ENCODE results near the gene RBBP4.
"Not testable (repeated sequence)": the region's sequence is repeated elsewhere in the genome, so short reads cannot be mapped to it uniquely, and the experiment has no call there.

Gene RBBP4

DNA sequence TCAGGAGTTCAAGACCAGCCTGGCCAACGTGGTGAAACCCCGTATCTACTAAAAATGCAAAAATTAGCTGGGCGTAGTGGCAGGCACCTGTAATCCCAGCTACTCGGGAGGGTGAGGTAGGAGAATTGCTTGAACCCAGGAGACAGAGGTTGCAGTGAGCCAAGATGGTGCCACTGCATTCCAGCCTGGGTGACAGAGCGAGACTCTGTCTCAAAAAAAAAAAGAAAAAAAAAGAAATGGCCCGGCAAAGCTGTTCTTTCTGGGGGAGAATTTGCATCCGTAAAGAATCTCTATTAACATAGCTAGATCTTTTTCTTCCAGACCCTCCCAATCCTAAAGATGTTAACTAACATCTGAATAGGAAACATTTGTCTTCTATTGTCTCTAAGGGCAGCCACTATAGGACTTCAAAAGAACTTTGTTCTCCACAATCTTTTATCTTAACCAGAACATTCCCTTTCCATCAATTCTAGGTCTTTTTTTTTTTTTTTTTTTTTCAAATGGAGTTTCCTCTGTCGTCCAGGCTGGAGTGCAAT lies 8.6 kb upstream of the RBBP4 start:
- not testable (repeated sequence) for DNase-seq

GRCh38 chr1:32644426-32644825 lies 6.6 kb upstream of the RBBP4 start:
- no peak for DNase-seq

DNA sequence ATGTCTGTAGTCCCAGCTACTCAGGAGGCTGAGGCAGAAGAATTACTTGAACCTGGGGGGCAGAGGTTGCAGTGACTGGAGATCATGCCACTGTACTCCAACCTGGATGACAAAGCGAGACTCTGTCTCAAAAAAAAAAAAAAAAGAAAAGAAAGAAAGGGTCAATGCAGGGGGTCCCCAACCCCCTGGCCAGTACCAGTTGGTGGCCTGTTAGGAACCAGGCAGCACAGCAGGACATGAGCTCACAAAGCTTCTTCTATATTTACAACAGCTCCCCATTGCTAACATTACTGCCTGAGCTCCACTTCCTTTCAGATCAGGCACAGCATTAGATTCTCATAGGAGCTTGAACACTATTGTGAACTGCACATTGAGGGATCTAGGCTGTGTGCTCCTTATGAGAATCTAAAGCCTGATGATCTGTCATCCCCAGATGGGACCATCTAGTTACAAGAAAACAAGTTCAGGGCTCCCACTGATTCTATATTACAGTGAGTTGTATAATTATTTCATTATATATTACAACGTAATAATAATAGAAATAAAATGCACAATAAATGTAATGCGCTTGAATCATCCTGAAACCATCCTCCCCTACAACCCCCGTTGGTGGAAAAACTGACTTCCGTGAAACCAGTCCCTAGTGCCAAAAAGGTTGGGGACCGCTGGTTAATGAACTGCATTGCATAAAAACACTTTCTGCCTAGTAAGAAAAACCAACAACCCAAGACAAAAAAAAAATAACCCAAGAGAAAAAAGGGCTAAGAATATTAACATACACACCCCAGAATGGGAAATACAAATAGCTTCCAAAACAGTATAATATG lies 3.5 kb upstream of the RBBP4 start:
- DNase-seq = no peak

GRCh38 chr1:32650248-32650751 lies 708 bp upstream of the RBBP4 start, which contains the start of gene ZBTB8OS:
ZBTB8OS (minus strand) TSS chr1:32650550; CDS start chr1:32650529, 21 bp downstream.
- peak; percentile 77 for DNase-seq

- DNase-seq = no peak
These were observed 559 bp downstream of the RBBP4 start for GRCh38 chr1:32651461-32652073.

DNA sequence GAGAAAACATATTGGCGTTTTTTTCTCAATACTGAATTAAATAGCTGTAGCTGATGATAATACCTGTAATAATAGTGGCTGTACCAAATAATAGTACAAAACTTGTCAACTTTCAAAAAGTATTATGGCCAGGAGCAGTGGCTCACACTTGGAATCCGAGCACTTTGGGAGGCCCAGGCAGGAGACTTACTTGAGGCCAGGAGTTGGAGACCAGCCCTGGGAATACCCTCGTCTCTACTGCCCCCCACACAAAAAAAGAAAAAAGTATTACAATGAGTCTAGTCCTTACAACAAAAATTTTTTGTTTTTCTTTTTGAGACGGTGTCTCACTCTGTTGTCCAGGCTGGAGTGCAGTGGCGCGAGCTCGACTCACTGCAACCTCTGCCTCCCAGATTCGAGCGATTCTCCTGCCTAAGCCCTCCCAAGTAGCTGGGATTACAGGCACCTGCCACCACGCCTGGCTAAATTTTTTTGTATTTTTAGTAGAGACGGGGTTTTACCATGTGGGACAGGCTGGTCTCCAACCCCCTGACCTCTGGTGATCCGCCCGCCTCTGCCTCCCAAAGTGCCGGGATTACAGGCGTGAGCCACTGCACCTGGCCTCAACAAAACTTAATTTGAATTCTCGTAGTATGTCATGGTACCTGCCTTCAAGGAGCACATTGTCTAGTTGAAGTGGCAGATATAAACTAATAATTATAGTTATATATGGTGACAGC lies 1.4 kb downstream of the RBBP4 start:
- no peak for DNase-seq

DNA sequence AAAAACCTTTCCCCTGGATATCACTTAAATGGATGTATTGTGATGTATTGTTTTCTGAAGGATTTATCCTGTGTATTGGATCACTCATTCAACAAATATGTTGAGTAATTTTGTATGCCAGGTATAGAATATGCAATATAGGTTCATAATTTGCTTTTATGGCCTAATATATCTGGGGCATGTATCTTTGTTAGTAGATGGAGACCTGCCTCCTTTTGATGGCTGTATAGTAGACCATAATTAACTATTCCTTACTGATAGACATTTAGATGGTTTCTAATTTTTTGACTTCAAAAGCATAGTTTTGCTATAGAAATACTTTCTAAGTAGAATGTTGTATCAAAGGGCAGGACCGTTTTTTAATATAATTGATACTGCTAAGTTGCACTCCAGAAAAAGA lies 8.6 kb downstream of the RBBP4 start:
- no peak for DNase-seq

GRCh38 chr1:32665915-32666314 lies 14.9 kb downstream of the RBBP4 start:
- DNase-seq = no peak

DNA sequence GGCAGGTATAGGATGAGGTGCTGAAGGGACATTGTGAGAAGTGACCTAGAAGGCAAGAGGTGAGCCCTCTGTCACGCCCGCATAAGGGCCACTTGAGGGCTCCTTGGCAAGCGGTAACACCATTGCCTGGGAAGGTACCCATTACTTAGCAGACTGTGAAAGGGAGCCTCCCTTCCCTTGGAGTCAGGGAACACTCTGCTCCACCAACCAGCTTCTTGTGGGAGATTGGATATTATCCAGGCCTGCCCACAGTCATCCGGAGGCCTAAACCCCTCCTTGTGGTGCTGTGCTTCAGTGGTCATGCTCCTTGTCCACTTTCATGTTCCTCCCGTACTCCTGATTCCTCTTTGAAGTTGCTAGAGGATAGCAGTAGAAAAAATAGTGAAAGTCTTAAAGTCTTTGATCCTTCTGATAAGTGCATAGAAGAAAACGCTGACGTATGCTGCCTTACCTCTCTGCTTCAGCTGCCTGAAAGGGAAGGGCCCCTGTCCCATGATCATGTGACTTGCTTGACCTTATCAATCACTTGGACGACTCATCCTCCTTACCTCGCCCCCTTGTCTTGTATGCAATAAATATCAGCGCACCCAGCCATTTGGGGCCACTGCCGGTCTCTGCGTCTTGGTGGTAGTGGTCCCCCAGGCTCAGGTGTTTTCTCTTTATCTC lies 16.0 kb downstream of the RBBP4 start:
- no peak for DNase-seq

- DNase-seq = not testable (repeated sequence)
These were observed 17.7 kb downstream of the RBBP4 start for GRCh38 chr1:32668716-32669115.

DNA sequence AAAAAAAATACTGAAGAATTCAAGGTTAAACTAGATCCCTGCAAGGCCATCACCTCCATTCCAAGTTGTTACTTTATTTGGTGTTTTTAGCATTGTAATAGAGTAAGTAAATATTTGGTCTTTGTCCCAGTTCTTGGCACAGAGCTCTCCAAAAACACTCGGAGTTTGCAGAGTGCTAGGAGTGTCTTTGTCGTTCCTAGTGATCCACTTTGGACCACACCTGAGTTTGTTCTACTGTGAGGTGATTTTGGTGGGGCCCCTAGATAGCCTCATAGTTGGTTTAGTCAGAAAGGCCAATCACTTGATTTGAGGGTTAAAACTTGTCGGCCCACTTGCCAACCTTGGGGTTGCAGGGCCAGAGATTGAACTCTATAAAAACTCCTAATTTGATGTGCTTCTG lies 25.9 kb downstream of the RBBP4 start:
- DNase-seq = no peak

DNA sequence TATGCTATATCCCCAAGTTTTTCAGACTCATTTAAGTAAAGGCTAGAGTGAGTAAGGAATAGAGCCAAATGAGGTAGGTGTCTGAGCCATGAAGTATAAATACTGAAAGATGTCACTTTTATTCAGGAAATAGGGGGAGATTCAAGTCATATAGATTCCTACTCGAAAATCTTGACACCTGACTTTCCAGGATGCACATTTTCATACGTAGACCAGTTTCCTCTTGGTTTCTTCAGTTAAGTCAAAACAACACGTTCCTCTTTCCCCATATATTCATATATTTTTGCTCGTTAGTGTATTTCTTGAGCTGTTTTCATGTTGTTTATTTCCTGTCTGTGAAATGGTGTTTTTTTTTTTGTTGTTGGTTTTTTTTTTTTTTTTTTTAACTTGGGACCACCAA lies 29.0 kb downstream of the RBBP4 start:
- DNase-seq = not testable (repeated sequence)

DNA sequence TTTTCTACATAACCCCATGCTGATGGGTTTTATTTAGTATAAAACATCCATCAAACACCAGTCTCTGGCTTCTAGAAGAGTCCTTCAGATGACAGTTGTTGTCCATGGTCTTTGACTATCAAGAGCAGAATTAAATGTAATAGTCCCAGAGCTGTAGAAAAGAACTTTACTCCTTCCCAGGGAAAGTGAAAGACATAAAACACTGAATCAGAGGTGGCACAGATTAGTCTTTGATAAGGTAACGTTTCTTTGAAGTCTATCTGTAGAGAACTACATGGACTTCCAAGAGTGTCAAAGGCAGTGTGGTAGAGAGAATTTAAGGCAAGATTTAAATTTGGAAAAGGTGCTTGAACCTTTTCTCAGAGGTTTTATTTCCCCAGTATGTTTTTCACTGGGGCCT lies 29.6 kb downstream of the RBBP4 start:
- no peak for DNase-seq

GRCh38 chr1:32681509-32681908 lies 30.5 kb downstream of the RBBP4 start:
- DNase-seq = no peak

GRCh38 chr1:32681999-32682398 lies 31.0 kb downstream of the RBBP4 start:
- no peak for DNase-seq

DNA sequence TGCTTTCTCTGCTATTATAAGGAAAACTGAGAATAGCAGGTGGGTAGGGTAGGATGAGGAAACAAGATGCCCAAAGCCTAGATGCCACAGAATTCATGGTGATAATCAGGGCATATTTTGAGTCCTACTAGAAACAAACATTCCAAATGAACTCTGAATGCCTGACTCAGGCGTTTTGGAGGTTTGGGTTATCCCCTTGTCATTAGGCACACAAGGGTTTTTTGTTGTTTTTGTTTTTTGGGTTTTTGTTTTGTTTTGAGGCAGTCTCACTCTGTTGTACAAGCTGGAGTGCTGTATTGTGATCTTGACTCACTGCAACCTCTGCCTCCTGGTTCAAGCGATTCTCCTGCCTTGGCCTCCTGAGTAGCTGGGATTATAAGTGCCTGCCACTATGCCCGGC lies 32.4 kb downstream of the RBBP4 start:
- no peak for DNase-seq

DNA sequence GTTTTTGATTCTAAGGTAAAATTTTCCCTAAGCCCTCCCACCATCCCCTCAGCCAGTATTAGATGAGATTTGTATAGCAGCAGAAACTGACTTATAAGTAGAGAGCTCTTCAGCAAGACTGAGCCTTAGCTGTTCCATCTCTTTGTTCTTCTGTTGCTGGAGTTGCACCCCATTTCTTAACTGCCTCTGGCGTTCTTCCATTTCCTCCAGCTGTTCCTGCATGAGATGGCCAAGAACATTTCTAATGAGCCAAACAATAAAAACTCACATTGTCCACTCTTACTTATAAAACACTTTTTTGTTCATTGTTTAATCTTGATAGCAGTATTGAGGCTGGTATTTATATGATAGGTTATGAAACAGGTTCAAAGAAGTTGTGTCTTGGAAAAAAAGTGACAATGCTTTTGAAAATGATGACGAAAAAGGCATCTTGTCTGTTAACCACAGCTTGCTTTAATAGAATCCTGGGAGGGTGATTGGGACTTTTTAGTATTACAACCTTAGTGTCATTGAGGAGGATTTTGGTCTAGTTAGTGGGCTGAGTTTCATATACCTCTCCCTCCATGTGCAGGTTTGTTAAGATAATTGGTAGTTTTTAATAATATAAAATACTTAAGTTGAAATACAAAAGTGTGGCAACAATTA lies 33.3 kb downstream of the RBBP4 start:
- no peak for DNase-seq

DNA sequence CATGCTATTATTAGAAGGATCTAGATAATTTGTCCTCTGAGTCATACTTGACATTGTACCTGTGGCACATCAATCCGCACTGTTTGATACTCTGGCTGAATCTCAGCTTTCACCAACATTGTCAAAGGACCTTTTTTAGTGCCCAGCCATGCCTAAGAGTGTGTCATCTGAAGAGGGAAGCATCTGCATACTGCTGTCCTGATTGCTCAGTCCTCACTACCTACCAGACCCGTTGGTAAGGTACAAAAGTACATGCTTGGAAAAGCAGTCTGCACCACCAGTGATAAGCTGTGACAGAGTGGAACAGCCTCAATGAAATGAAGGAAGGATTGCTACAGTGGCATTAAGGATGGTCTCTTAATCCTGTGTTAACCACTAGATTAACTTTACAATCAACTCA lies 34.5 kb downstream of the RBBP4 start:
- no peak for DNase-seq

DNA sequence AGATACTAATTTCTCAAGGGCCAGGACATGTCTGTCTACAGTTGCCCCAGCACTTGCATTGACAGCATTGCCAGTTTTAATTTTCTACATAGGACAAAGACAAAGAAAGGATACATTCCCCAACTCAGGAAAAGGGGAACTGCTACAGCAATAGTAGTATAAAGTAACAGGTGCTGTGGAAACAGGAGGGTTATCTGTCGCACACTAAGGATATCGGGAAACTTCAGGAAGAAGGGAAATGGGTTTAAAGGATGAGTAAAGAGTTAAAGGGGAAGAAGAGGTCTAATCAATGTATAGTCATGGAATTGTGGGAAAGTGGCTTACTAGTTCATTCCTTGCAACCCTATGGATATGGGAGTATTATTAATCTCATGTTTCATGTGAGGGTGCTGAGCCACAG lies 35.4 kb downstream of the RBBP4 start:
- no peak for DNase-seq

- DNase-seq = no peak
These were observed 42.6 kb downstream of the RBBP4 start for GRCh38 chr1:32693455-32694174.

DNA sequence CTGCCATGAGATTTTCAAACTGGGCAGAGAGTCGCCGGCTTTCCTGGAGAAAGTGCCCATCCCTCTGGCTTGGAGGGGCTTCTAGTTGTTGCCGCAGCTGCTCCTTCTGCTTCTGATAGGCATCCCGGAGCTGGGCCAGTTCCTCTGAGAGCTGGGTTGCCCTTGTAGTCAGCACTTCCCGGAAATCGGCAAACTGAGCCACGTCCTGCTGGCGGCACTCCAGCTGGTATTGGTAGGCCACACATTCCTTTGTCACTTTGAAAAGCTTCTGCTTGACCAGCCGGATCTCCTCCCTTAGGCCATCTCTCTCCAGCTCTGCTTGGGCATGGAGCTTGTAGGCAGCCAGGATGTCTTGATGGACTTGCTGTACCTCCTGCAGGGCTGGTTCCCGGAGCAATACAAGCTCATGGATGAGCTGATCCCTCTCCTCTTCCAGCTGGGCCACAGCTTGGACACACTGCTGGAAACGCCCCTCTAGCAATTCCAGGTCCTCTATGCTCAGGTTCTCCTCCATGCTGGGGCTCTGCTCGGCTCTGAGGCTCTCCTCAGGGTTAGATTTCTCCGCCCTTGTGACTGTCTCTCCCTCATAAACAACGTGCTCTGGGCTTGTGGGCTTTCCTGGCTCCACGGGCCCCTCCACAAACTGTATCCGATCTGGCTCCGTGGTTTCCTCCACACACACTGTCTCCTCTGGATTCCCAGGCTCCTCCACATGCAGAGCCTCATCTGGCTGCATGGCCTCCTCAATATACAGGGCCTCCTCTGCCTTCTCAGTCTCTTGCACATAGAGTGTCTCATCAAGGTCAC lies 44.3 kb downstream of the RBBP4 start:
- DNase-seq = no peak
